HuH-7.5 (cell line): Measurements from ENCODE around the gene CNTNAP2.
"Not testable (repeated sequence)": the region's sequence is repeated elsewhere in the genome, so short reads cannot be mapped to it uniquely, and the experiment has no call there.

ENCODE experiments used
- DNase-seq: peaks from one replicate; pipeline ENCODE4 v3.0.0; 2011; ENCODE audit warnings: low spot score

The CNTNAP2 gene

GRCh38 chr7:146889806-146890555, 773.4 kb downstream of the CNTNAP2 start:
- no peak for DNase-seq

GRCh38 chr7:146892151-146892550, 775.5 kb downstream of the CNTNAP2 start:
- DNase-seq, result no peak

- DNase-seq, result no peak
Measured at GRCh38 chr7:146894927-146895326, 778.3 kb downstream of the CNTNAP2 start.

GRCh38 chr7:146902266-146902665, 785.7 kb downstream of the CNTNAP2 start:
- no peak for DNase-seq

GRCh38 chr7:146902728-146903127, 786.1 kb downstream of the CNTNAP2 start:
- no peak for DNase-seq

- DNase-seq, result not testable (repeated sequence)
Measured at GRCh38 chr7:146905746-146906145, 789.1 kb downstream of the CNTNAP2 start.

GRCh38 chr7:146922782-146923181, 806.2 kb downstream of the CNTNAP2 start:
- no peak for DNase-seq

- DNase-seq, result no peak
Measured at GRCh38 chr7:146926841-146927240, 810.2 kb downstream of the CNTNAP2 start.

GRCh38 chr7:146937836-146938235, 821.2 kb downstream of the CNTNAP2 start:
- no peak for DNase-seq

GRCh38 chr7:146943483-146943882, 826.9 kb downstream of the CNTNAP2 start:
- no peak for DNase-seq

GRCh38 chr7:146948703-146949102, 832.1 kb downstream of the CNTNAP2 start:
- no peak for DNase-seq

- DNase-seq, result no peak
Measured at GRCh38 chr7:146956321-146956720, 839.7 kb downstream of the CNTNAP2 start.

GRCh38 chr7:146956853-146957252, 840.3 kb downstream of the CNTNAP2 start:
- no peak for DNase-seq

- no peak for DNase-seq
Measured at GRCh38 chr7:146960773-146961391, 844.3 kb downstream of the CNTNAP2 start.

- no peak for DNase-seq
Measured at GRCh38 chr7:146961617-146962016, 845.0 kb downstream of the CNTNAP2 start.

- DNase-seq, result no peak
Measured at GRCh38 chr7:146966274-146966673, 849.7 kb downstream of the CNTNAP2 start.

GRCh38 chr7:146982482-146982881, 865.9 kb downstream of the CNTNAP2 start:
- no peak for DNase-seq

- no peak for DNase-seq
Measured at GRCh38 chr7:146991596-146991995, 875.0 kb downstream of the CNTNAP2 start.

- DNase-seq, result no peak
Measured at GRCh38 chr7:146993764-146994163, 877.2 kb downstream of the CNTNAP2 start.

GRCh38 chr7:147008530-147008929, 891.9 kb downstream of the CNTNAP2 start:
- DNase-seq, result no peak

GRCh38 chr7:147012666-147013065, 896.1 kb downstream of the CNTNAP2 start:
- DNase-seq, result no peak

- no peak for DNase-seq
Measured at GRCh38 chr7:147013825-147014224, 897.2 kb downstream of the CNTNAP2 start.

GRCh38 chr7:147014286-147014955, 897.8 kb downstream of the CNTNAP2 start:
- DNase-seq, result no peak
